Gastrocnemius medialis (tissue), 4 donors: Measurements from ENCODE around the gene CBX2. TPM values are rescaled to one million over a fixed set of nuclear protein-coding genes. Genes with fewer than 3 reads are reported as not detected.

ENCODE experiments used
- ATAC-seq, 2 donors: fragments of 150-250 bp; one replicate each; pipeline ENCODE4 v1.9.1; 2016
- DNase-seq, 2 donors: peaks; one replicate each; pipeline ENCODE4 v3.0.0-alpha.2; 2019
- H3K27ac ChIP-seq, 4 donors: fragments of 200-600 bp; sonication (generic); 1 replicate in 1 of 4; 2 replicates in 3 of 4; pipeline ENCODE4 v1.5.1; 2016 to 2018; ENCODE audit warnings: mild to moderate bottlenecking in 2 of 4, moderate library complexity in 1 of 4
- H3K27me3 ChIP-seq, 3 donors: fragments of 200-600 bp; sonication (generic) in 2 of 3; 1 replicate in 1 of 3; 2 replicates in 2 of 3; pipeline versions ENCODE4 v1.5.1 to v1.6.0; 2016 to 2019; ENCODE audit warnings: mild to moderate bottlenecking in 1 of 3, moderate library complexity in 1 of 3
- H3K36me3 ChIP-seq, 2 donors: fragments of 200-600 bp; sonication (generic) in 1 of 2; one replicate each; pipeline ENCODE4 v1.5.1; 2017 to 2018
- H3K4me1 ChIP-seq, 2 donors: fragments of 200-600 bp; sonication (generic) in 1 of 2; one replicate each; pipeline ENCODE4 v1.5.1; 2016 to 2017; ENCODE audit warnings: mild to moderate bottlenecking in 2 of 2
- H3K4me3 ChIP-seq, 4 donors: fragments of 200-600 bp; sonication (generic) in 3 of 4; 1 replicate in 1 of 4; 2 replicates in 3 of 4; pipeline ENCODE4 v1.5.1; 2016 to 2019; ENCODE audit warnings: mild to moderate bottlenecking in 2 of 4
- H3K9me3 ChIP-seq, 3 donors: fragments of 200-600 bp; sonication (generic) in 2 of 3; 1 replicate in 1 of 3; 2 replicates in 2 of 3; pipeline ENCODE4 v1.5.1; 2016 to 2019
- POLR2A ChIP-seq, 2 donors: fragments of 450-650 bp; IDR thresholded peaks; one replicate each; pipeline ENCODE4 v1.6.1; 2017; ENCODE audit warnings: antibody characterized with exemption in 2 of 2, mild to moderate bottlenecking in 2 of 2, moderate library complexity in 2 of 2
- in situ Hi-C, 4 donors: fragments of 200-750 bp; cut with MboI; loops; one replicate each; pipeline versions ENCODE4 v1.15.0 to v1.8.0; 2017; ENCODE audit warnings: low sequenced_read_pairs in 4 of 4
- intact Hi-C: fragments of 100-400 bp; cut with DNase I; formaldehyde crosslinking; loops from one replicate; pipeline ENCODE4 v1.15.1; 2023; ENCODE audit warnings: low total_unique reads
- total RNA-seq, 4 donors: library from RNA; depleted of rRNA; stranded (reverse); fragments of >200 nt; gene quantifications; one replicate each; pipeline versions ENCODE4 v1.1.0 to v1.2.3, GENCODE V29; 2016
- TF ChIP-seq, protein P1 (sequence below), 5 experiments: fragments of 450-650 bp in 3 of 5; fragments of 200-600 bp in 2 of 5; sonication (generic) in 2 of 5; IDR thresholded peaks in 4 of 5; conservative IDR thresholded peaks in 1 of 5; 1 replicate in 4 of 5; 2 replicates in 1 of 5; pipeline ENCODE4 v1.5.1; 2016 to 2019; ENCODE audit warnings: antibody characterized with exemption in 5 of 5, mild to moderate bottlenecking in 3 of 5, moderate library complexity in 3 of 5

CBX2 gene
- total RNA-seq, 4 donors from 2014 or later: 0.13 to 1.1 (median 0.42) TPM; not detected in 1

DNA sequence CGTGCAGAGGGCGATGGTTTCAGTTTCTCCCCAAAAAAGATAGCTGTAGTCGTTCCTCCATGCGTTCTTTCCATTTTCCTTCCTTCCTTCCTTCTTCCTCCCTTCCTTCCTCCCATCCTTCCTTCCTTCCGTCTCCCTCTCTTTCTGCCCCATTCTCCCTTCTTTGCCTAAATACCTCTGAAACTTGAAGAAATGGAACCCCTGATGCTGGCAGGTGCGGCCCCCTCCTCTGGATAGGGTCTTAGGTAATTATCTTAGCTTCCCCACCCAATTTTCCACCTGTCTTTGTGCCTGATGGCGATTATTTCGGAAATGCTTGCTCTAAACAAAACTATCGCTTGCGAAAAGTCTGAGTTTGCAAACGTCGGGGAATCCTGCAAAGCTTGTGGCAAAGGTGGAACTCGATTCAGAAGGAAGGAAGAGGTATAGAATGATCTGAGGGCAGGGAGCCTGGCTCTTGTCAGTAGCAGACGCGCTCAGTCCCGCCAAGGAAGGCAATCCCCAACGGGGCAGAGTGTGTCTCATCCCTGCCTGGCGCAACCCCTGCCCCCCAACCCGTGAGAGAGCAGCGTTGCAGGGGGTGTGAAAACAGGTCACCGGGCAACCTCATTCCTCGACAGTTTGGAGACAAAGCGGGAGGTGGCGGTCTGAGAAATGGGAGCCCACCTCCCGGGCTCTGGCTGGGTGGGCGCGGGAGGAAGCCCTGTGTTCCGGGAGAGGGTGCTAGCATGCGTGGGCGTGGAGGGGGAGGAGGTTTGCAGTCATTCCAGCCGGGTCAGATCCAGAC is 21.8 kb downstream of the CBX2 start:
- Histone ChIP-seq H3K4me1 (peaks cover 10 to 36% of the 10 kb centered on the region in 2 donors), H3K36me3 (no peaks in the 10 kb centered on the region), H3K9me3 (no peaks in the 10 kb centered on the region), H3K27me3 (peaks cover 71% of the 10 kb centered on the region in 3 donors), H3K27ac (no peak overlapping the region), H3K4me3 (peak overlapping the region in 1 of 4 donors; percentile 87)
- no peak for TF ChIP-seq POLR2A (IDR thresholded peaks at IDR 0.05)
- TF ChIP-seq, protein P1, sequence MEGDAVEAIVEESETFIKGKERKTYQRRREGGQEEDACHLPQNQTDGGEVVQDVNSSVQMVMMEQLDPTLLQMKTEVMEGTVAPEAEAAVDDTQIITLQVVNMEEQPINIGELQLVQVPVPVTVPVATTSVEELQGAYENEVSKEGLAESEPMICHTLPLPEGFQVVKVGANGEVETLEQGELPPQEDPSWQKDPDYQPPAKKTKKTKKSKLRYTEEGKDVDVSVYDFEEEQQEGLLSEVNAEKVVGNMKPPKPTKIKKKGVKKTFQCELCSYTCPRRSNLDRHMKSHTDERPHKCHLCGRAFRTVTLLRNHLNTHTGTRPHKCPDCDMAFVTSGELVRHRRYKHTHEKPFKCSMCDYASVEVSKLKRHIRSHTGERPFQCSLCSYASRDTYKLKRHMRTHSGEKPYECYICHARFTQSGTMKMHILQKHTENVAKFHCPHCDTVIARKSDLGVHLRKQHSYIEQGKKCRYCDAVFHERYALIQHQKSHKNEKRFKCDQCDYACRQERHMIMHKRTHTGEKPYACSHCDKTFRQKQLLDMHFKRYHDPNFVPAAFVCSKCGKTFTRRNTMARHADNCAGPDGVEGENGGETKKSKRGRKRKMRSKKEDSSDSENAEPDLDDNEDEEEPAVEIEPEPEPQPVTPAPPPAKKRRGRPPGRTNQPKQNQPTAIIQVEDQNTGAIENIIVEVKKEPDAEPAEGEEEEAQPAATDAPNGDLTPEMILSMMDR (IDR thresholded peaks at IDR 0.05 in 4 of 5, conservative IDR thresholded peaks at IDR 0.05 in 1 of 5): no peak
- ATAC-seq: no peak
- intact Hi-C loops: no loop called here
- in situ Hi-C loops: no loop called here
- no peak for DNase-seq

DNA sequence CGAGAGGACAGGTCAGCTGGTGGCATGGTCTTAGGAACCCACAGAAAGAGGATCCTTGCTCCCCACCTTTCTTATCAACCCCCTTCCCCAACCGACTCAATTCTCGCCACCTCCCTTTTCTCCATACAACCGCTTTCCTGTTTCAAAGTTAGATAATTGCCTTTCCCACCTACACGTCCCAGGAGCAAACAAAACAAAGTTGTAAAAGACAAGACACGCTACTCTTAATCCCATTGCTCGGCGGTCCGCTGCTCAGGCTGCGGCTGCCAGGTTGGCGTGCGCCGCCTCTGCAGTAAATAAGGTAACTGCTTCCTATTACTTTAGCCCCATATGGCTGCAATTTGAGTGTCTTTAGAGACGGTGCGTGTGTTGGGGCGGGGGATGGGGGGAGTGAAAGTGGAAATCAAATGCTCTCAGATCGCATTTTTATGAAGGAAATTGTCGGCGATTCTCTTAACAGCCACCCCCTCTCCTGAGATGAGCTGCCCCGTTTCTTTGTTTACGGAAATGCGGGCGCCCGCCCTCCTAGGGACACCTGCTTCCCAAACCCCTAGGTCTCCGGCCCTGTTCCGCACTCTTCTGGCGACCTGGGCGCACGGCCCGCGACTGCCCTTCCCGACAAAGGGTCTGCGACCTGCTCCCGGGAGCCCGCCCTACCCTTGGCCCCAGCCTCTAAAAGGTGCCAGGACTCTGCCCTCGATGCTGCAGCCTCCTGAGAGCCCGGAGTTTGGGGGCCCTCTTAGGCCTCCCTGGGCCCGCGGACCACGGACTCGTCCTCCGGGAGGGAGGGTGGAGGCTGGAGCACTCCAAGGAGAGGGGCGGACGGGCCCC is 22.6 kb downstream of the CBX2 start:
- TF ChIP-seq POLR2A (IDR thresholded peaks at IDR 0.05): no peak
- TF ChIP-seq, protein P1 (IDR thresholded peaks at IDR 0.05 in 4 of 5, conservative IDR thresholded peaks at IDR 0.05 in 1 of 5): no peak
- H3K4me3 ChIP-seq: no peak overlapping the region
- H3K27ac ChIP-seq: no peak overlapping the region
- H3K36me3 ChIP-seq: no peaks in the 10 kb centered on the region
- no peaks in the 10 kb centered on the region for H3K9me3 ChIP-seq
- no peak for DNase-seq
- intact Hi-C loops (no loop called here), in situ Hi-C loops (no loop called here)
- H3K4me1 ChIP-seq: peaks cover 10 to 36% of the 10 kb centered on the region in 2 donors
- no peak for ATAC-seq
- peaks cover 79% of the 10 kb centered on the region in 3 donors for H3K27me3 ChIP-seq

DNA sequence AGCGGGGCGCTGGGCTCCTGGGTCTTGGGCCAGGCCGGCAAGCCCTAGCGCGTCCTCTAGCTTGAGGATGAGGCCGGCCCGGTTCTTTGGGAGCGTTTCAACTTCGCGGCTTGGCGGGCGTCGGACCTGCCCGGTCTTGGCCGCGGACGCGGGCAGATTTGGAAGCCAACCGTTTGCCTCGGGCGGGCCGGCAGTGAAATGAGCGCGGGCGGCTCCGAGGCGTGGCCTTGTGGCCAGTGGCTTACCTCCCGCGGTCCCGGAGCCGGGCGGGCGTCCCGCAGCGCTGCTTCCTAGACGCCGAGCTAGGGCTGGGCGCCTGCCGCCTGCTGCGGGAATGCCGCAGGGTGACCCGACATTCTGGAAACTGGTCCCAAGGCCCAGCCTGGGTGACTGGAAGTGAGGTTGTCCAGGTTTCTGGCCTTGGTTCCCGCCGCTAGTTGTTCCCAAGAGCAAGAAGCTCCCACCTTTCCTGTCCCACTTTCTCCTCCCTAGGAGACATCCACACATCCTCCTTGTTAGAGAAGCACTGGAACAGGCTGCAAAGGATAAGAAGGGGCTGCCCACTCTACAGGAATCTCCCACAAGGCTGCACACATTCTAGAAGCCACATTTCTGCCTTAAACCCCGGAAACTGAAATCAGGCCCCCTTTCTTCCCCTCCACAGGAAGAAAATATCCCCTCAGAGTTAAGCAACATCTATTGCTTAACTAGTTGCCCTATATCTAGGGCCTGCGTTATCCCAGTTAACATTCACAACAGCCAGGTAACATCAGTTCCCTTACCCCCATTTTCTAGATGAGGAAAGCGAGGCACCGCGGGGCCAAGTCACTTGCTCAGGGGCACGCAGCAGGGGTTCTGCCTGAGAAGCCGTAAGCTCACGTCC is 23.4 kb downstream of the CBX2 start:
- DNase-seq (no peak), ATAC-seq (no peak)
- intact Hi-C loops (no loop called here), in situ Hi-C loops (no loop called here)
- Histone ChIP-seq H3K4me3 (no peak overlapping the region), H3K27me3 (peaks cover 88% of the 10 kb centered on the region in 3 donors), H3K4me1 (peaks cover 10 to 33% of the 10 kb centered on the region in 2 donors), H3K36me3 (no peaks in the 10 kb centered on the region), H3K9me3 (no peaks in the 10 kb centered on the region), H3K27ac (no peak overlapping the region)
- TF ChIP-seq, protein P1 (IDR thresholded peaks at IDR 0.05 in 4 of 5, conservative IDR thresholded peaks at IDR 0.05 in 1 of 5): no peak
- no peak for TF ChIP-seq POLR2A (IDR thresholded peaks at IDR 0.05)

GRCh38 chr17:79802039-79802735 is 24.2 kb downstream of the CBX2 start:
- peaks cover 10 to 30% of the 10 kb centered on the region in 2 donors for H3K4me1 ChIP-seq

More at GRCh38 chr17:79802039-79802735, 24.2 kb downstream of the CBX2 start:
- DNase-seq (no peak), ATAC-seq (no peak)
- Histone ChIP-seq H3K9me3 (no peaks in the 10 kb centered on the region), H3K27ac (no peak overlapping the region), H3K36me3 (no peaks in the 10 kb centered on the region), H3K27me3 (peaks cover 94 to 96% (median 96%) of the 10 kb centered on the region in 3 donors), H3K4me3 (peak overlapping the region in 1 of 4 donors; percentile 14)
- intact Hi-C loops: no loop called here
- TF ChIP-seq, protein P1 (IDR thresholded peaks at IDR 0.05 in 4 of 5, conservative IDR thresholded peaks at IDR 0.05 in 1 of 5): no peak
- no peak for TF ChIP-seq POLR2A (IDR thresholded peaks at IDR 0.05)
- in situ Hi-C loops: no loop called here
